Measurements from ENCODE around the gene RNASE9.

- TF ChIP-seq CTCF (conservative IDR thresholded peaks at IDR 0.05; ENCODE audit: low read depth in 2 of 2) (no peak), EZH2phosphoT487 (IDR thresholded peaks at IDR 0.05; ENCODE audit: unreplicated experiment) (no peak), POLR2AphosphoS5 (IDR thresholded peaks at IDR 0.05; ENCODE audit: low read depth) (no peak), REST (IDR thresholded peaks at IDR 0.05; ENCODE audit: unreplicated experiment) (no peak), ZNF462 (CRISPR knock-in tag; IDR thresholded peaks at IDR 0.05) (no peak), CREB1 (CRISPR knock-in tag; IDR thresholded peaks at IDR 0.05; ENCODE audit: low read depth) (no peak), ETS1 (IDR thresholded peaks at IDR 0.05) (no peak), STAT1 (IDR thresholded peaks at IDR 0.05; ENCODE audit: unreplicated experiment) (no peak), EZH2 (IDR thresholded peaks at IDR 0.05; ENCODE audit: low read depth, unreplicated experiment) (no peak), ZNF114 (CRISPR knock-in tag; IDR thresholded peaks at IDR 0.05) (no peak), NANOG (IDR thresholded peaks at IDR 0.05; ENCODE audit: borderline replicate concordance) (no peak)
Observed at GRCh38 chr14:20524027-20524426, 36.8 kb downstream of the RNASE9 start.

All from GM23338 (cell line).